Measurements from ENCODE around the gene PTCD3.

The PTCD3 gene

DNA sequence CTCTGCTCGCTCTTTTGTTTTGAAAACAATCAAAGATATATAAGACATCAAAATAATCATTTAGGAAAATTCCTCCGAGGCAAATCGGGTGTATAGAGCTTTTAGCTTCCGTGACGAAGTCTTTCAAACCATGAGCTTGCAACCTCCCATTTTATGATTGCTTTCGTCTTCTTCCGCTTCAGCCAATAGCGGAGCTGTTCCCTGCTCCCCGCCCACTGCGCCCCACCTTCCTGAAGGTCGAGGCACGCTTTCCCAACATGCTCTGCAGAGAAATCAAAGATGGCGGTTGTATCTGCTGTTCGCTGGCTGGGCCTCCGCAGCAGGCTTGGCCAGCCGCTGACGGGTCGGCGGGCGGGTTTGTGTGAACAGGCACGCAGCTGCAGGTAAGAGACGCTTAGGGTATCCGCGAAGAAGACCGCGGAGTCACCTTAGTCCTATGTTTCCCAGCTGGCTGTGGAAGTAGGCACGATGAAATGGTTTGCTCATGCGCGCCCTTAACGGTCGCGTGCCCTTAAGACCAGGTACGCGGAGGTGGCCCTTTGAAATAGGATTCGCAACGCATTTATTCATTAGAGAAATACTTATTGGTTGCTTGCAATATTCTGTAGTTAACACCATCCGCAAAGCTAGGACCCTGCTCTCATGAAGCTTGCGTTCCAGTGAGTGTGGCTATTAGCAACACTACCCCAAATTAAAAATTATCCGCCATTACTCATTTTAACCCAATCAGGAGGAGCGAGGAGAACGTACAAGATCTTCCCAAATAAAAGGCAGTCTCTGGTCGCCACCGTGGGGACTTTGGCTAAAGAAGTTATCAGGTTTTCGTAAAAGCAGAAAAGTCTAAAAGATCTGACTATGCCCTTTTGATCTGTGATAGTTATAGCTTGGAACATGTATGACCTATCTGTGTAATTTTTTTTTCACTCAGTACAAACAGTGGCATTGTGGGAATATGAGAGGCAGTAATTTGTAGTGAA lies at the start of gene PTCD3:
PTCD3 (plus strand) TSS at position 267 of the 977 bp plus-strand sequence; CDS start at position 280, 13 bp downstream.
- peak; percentile 91 for DNase-seq (ENCODE audit: low spot score)

GRCh38 chr2:86056590-86057331 lies 49.3 kb upstream of the PTCD3 start:
- DNase-seq (ENCODE audit: low spot score) = no peak

GRCh38 chr2:86062043-86062442 lies 44.0 kb upstream of the PTCD3 start:
- DNase-seq (ENCODE audit: low spot score) = no peak

- no peak for DNase-seq (ENCODE audit: low spot score)
Measured at GRCh38 chr2:86064006-86064405, 42.0 kb upstream of the PTCD3 start.

GRCh38 chr2:86065512-86065911 lies 40.5 kb upstream of the PTCD3 start:
- DNase-seq (ENCODE audit: low spot score) = no peak

GRCh38 chr2:86066007-86066578 lies 39.9 kb upstream of the PTCD3 start:
- no peak for DNase-seq (ENCODE audit: low spot score)

- DNase-seq (ENCODE audit: low spot score) = no peak
Measured at GRCh38 chr2:86066915-86067314, 39.1 kb upstream of the PTCD3 start.

- DNase-seq (ENCODE audit: low spot score) = peak; percentile 46
Measured at GRCh38 chr2:86068136-86068588, 37.9 kb upstream of the PTCD3 start.

DNA sequence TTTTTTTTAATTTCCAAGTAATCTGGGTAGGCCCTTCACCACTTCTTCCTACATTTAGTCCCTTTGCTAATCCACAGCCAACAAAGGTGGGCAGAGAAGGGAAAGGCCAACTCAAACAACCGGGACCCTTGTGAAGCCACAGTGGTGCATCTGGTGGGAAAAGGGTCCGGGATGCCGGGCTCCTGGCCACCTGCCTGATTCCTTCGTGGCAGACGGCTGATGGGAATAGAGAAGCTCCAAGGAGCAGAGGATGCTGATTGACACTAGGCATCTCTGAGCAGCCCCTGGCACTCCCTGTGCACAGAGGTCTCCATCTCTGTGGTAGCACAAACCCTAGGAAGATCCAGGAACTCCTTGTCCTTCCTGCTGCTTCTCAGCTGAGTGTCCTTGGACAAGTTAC lies 37.4 kb upstream of the PTCD3 start:
- DNase-seq (ENCODE audit: low spot score) = no peak

- no peak for DNase-seq (ENCODE audit: low spot score)
Measured at GRCh38 chr2:86069091-86069685, 36.8 kb upstream of the PTCD3 start.

DNA sequence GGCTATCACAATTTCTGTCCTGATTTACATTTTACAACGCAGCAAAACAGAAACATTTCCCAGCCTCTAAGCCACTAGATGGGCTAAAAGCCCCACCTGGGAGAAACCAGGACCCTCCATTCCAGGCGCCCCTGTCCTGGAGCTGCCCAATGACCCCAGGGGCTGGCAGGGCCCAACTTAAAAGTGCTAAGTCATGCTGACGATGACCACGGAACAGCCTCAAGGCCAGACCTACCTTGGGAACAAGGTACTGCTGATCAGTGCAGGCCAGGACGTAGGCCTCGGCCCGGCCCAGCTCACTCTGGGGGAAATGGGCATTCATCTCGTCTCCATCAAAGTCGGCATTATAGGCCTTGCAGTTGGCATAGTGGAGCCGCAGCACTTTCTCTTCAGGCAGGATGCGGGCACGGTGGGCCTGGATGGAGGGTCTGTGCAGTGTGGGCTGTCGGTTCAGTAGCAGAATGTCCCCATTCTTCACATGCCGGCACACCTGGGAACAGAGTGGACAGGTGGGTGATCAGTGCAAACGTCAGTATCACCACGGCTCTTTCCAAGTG lies 36.2 kb upstream of the PTCD3 start:
- DNase-seq (ENCODE audit: low spot score) = no peak

DNA sequence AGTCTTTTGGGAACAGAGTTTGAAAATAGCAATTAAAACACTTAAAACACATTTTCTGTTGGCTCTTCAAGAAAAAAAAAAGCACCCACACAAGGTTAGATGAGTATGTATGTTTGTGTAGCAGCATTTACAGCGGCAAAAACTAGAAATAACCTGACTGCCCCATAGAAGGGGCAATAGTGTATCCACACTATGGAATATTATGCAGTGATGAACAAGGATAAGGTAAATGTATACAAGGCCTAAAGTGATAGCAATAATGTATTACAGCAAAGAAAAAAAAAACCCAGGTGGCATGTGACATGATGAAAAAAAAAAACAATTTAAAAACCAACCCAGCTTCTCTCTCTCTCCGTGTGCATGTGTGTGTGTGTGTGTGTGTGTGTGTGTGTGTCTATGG lies 35.2 kb upstream of the PTCD3 start:
- no peak for DNase-seq (ENCODE audit: low spot score)

DNA sequence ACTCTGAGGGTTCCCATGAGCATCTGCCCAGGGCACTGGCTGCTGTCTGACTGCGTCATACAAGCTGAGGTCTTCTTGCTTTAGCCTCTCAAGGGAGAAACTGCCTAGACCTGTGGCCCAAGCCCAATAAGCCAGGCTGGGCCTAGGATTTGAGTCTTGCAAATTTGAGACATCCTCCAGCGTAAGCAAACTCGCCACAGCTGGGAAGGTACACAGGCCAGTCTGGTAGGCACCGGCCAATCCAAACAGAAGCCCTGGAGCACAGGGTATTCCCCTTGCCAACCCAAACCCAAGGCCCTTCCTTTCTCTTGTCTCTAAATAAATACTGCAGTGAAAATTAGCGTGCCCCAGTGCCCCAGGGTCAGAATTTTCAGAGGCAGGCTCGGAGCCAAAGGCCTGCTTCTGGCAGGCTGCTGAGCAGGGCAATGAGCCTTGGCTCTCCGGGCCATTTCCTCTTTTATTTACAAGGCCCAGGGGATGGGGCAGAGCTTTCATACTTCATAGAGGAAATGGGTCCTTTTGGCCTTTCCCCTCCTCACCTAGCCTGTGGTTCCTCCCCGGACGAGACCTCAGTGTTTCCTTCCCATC lies 33.7 kb upstream of the PTCD3 start:
- no peak for DNase-seq (ENCODE audit: low spot score)

DNA sequence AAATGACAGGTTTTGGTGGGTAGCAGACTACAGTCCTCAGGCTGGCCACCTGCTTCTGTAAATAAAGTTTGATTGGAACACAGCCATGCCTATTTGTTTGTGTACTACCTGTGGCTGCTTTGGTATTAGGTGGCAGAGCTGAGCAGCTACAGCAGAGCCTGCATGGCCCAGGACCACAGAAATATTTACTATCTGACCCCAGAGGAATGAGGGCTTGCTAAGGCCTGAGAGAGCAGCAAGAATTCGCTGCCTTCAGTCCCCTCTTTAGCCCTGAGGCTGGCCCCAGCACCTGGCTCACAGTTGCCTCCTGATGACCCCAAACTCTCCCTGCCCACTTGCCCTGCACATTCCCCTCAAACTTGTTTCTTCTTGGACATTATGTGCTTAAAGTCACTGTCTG lies 32.8 kb upstream of the PTCD3 start:
- DNase-seq (ENCODE audit: low spot score) = no peak

DNA sequence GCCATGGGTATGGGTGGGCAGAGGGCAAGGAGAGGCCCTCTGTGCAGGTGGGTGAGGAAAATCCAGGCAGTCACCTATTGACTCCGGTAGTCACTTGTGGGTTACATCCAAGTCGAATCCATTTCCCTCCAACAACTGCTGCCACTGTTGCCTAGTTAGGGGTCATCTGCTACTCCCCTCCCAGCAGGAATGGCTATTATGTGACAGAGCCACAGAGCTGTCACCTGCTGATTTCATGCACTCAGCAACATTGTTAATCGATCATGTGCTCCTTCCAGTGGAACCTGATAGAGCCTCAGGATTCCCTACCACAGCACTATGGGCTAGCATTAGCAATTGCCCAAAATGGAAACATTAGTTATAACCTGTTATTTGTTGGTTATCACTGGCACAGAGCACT lies 31.8 kb upstream of the PTCD3 start:
- DNase-seq (ENCODE audit: low spot score) = no peak

DNA sequence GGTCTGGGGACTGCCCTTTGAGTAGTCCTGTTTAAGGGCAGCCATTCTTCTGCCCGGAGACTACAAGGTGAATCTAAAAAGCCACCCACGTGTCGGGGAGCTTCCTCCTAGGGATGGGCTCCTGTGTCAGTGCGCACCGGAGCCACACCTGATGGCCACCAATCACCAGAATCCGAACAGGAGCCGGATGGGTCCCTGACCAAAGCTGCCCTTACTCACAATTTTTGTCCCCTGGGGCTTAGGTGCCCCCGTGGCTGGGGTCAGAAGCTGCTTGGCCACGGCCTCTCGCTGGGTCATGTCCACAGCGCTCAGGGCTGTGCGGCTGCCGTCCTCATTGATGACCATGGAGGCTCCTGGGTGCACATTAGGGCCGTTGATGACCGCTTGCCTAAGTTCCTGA lies 31.2 kb upstream of the PTCD3 start:
- DNase-seq (ENCODE audit: low spot score) = no peak

DNA sequence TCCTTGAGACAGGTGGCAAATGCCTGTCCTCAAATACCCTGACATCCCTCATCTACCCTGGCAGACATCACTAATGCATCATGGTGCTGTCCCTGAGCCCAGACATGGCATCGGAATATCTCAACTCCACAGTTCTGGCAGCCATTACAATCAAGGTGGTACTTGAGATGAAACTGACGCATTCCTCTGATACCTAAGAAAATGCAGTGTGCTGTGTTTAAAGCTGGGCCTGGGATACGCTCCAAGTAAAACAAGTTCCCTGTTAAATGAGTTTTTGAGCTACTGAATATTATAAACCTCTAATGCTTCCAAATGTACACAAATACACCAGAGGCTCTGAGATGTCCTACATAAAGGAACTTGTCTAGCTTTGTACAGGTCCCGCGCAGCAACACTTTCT lies 30.1 kb upstream of the PTCD3 start:
- DNase-seq (ENCODE audit: low spot score) = no peak

- DNase-seq (ENCODE audit: low spot score) = peak; percentile 33
Measured at GRCh38 chr2:86078774-86079545, 27.1 kb upstream of the PTCD3 start.

- DNase-seq (ENCODE audit: low spot score) = peak; percentile 78
Measured at GRCh38 chr2:86079981-86080911, 25.8 kb upstream of the PTCD3 start.

DNA sequence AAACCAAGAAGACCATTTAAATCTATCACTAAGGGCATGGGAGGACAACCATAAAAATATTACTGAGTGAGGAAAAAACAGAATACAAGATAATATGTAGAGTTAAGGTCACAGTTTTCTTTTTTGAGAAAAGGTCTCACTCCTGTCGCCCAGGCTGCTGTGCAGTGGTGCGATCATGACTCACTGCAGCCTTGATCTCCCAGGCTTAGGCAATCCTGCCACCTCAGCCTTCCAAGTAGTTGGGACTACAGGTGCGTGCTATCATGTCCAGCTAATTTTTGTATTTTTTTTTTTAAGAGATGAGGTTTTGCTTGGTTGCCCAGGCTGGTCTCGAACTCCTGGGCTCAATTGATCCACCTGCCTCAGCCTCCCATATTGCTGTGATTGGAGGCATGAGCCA lies 24.3 kb upstream of the PTCD3 start:
- no peak for DNase-seq (ENCODE audit: low spot score)

Data from CD4-positive, alpha-beta T cell treated with Interleukin-6 at 100 ng/mL for 8 hours (primary cell).